Heart left ventricle (tissue), 16 donors: ENCODE data around the gene PADI1. TPM values are rescaled to one million over a fixed set of nuclear protein-coding genes. Genes with fewer than 3 reads are reported as not detected.

ENCODE experiments used
- ATAC-seq, 4 donors: fragments of 200-7000 bp; cut with Tn5 transposase; one replicate each; pipeline ENCODE4 v1.9.1; 2020 to 2022; ENCODE audit warnings: moderate library complexity in 4 of 4, mild to moderate bottlenecking in 3 of 4, moderate number of reproducible peaks in 1 of 4
- DNase-seq, 5 donors: peaks; one replicate each; pipeline ENCODE4 v3.0.0-alpha.2; 2020
- H3K27ac ChIP-seq, 12 donors: fragments of 200-600 bp; sonication (generic) in 4 of 12; one replicate each; pipeline versions ENCODE4 v1.5.0 to v1.8.0; 2016 to 2022; ENCODE audit warnings: mild to moderate bottlenecking in 2 of 12
- H3K27me3 ChIP-seq, 9 donors: fragments of 200-600 bp; sonication (generic) in 2 of 9; one replicate each; pipeline versions ENCODE4 v1.5.1 to v1.8.0; 2016 to 2022; ENCODE audit warnings: mild to moderate bottlenecking in 3 of 9
- H3K36me3 ChIP-seq, 9 donors: fragments of 200-600 bp; sonication (generic) in 2 of 9; one replicate each; pipeline versions ENCODE4 v1.5.0 to v1.8.0; 2018 to 2022; ENCODE audit warnings: mild to moderate bottlenecking in 2 of 9
- H3K4me1 ChIP-seq, 12 donors: fragments of 200-600 bp; sonication (generic) in 4 of 12; one replicate each; pipeline versions ENCODE4 v1.5.0 to v1.8.0; 2016 to 2022; ENCODE audit warnings: mild to moderate bottlenecking in 3 of 12
- H3K4me3 ChIP-seq, 12 donors: fragments of 200-600 bp; sonication (generic) in 4 of 12; one replicate each; pipeline versions ENCODE4 v1.5.0 to v1.8.0; 2017 to 2022; ENCODE audit warnings: mild to moderate bottlenecking in 9 of 12, moderate library complexity in 4 of 12
- H3K9me3 ChIP-seq, 12 donors: fragments of 200-600 bp; sonication (generic) in 4 of 12; one replicate each; pipeline versions ENCODE4 v1.5.0 to v1.8.0; 2016 to 2022; ENCODE audit warnings: mild to moderate bottlenecking in 1 of 12
- CTCF ChIP-seq, 12 donors: fragments of 200-600 bp; sonication (generic) in 4 of 12; IDR thresholded peaks; one replicate each; pipeline versions ENCODE4 v1.5.0 to v1.8.0; 2018 to 2022; ENCODE audit warnings: antibody characterized with exemption in 12 of 12, mild to moderate bottlenecking in 5 of 12
- POLR2A ChIP-seq, 2 donors: fragments of 450-650 bp; IDR thresholded peaks; one replicate each; pipeline ENCODE4 v1.6.1; 2017; ENCODE audit warnings: antibody characterized with exemption in 2 of 2, mild to moderate bottlenecking in 2 of 2, moderate library complexity in 2 of 2
- WGBS, 4 donors: extraction: QIAGEN DNeasy Blood & Tissue Kit in 2 of 4; methylation state at CpG; one replicate each; pipeline versions ENCODE4 v1.1.5 to v1.1.7; 2013 to 2018; 5-methylcytosine and 5-hydroxymethylcytosine counted together
- intact Hi-C, 10 donors: fragments of 100-400 bp; cut with DNase I; formaldehyde crosslinking; loops; one replicate each; pipeline versions ENCODE4 v1.11.1 to v1.14.2; 2022
- polyA plus RNA-seq, 2 donors: library from polyadenylated mRNA; stranded (reverse); fragments of 200-250 nt; gene quantifications; one replicate each; pipeline ENCODE4 v1.2.3, GENCODE V29; 2013
- total RNA-seq, 9 donors: library from RNA; depleted of rRNA in 2 of 9; stranded (reverse); fragments of >200 nt in 2 of 9; fragmentation: NEBNext Ultra II Directional in 3 of 9; extraction: Animal tissue kit (Norgen Biotek cat#: 25700) in 3 of 9; gene quantifications; one replicate each; pipeline versions ENCODE4 v1.1.0 to v1.2.4, GENCODE V29; 2016 to 2023
- donor health status: ischemic (EF 13 %, LVEDD 7.1; RV severe dilation, severe dysfunction).
- donor health status: healthy with polysubstance abuse.
- donor health status: DM: no; HTN: yes; CAD: no.
- donor health status: DM: no; HTN: no; CAD: no.
- donor health status: ischemic (EF 25% LVEDD 6.9; RV normal size, moderate dysfunction).
- donor health status: ischemic (EF 25% LVEDD 5.7; RV mildly dilated, moderate dysfunction).
- donor health status: healthy.
- donor health status: DM: yes; HTN: yes; CAD: no.
- donor health status: ischemic (EF 35%, LVEDD 5.7; RV mildly dilated, moderate dysfunction).
- donor health status: nonischemic (EF 11% LVEDD 7.7; RV severe dilation, severe dysfunction).
- donor health status: DM: yes; HTN: yes; CAD: no.
- donor health status: PGD.
- donor health status: ischemic (EF 29% LVEDD 5.4; RV normal size, mild dysfunction).
- donor health status: nonischemic (EF 23%, LVEDD 6.1; RV moderate dilation, normal function).

Gene PADI1
- total and polyA plus RNA-seq, 11 donors = 0.04 TPM; not detected in 10

GRCh38 chr1:17215545-17215890 lies 10.6 kb downstream of the PADI1 start:
- no peak for TF ChIP-seq POLR2A (IDR thresholded peaks at IDR 0.05)
- TF ChIP-seq CTCF (IDR thresholded peaks at IDR 0.05) = no peak
- Histone ChIP-seq H3K4me1 (peaks cover 0 to 8% (median 0%) of the 10 kb centered on the region in 12 donors), H3K27ac (no peak overlapping the region), H3K36me3 (no peaks in the 10 kb centered on the region), H3K9me3 (no peaks in the 10 kb centered on the region), H3K4me3 (no peak overlapping the region), H3K27me3 (peaks cover 8 to 62% (median 33%) of the 10 kb centered on the region in 9 donors)
- intact Hi-C loops = no loop called here
- DNase-seq = no peak
- no peak for ATAC-seq
- whole genome bisulfite sequencing, 4 donors = 70 to 88% (median 79%) methylated on average over 6 of the region's 6 CpGs

DNA sequence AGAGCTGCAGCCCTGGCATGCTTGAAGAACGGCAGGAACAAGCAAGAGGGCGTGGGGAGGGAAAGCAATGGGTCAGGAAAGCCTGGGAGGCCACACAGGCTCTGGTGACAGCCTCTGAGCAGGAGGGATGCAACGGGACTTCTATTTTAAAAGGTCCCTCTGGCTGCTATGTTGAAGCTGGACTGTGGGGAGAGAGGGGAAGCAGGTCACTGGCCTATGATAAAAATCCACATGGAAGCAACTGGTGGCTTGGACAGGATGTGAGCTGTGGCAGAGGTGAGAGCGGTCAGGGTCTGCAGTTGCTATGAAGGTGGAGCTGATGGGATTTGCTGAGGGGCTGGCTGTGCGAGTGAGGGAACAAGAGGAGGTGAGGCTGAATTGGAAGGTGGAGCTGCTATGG lies 11.2 kb downstream of the PADI1 start:
- peaks cover 0 to 8% (median 0%) of the 10 kb centered on the region in 12 donors for H3K4me1 ChIP-seq
- ATAC-seq (no peak), DNase-seq (no peak)
- TF ChIP-seq CTCF (IDR thresholded peaks at IDR 0.05) (no peak), POLR2A (IDR thresholded peaks at IDR 0.05) (no peak)
- no peak overlapping the region for H3K4me3 ChIP-seq
- WGBS, 4 donors = 20 to 29% (median 29%) methylated on average over 5 of the region's 5 CpGs
- H3K36me3 ChIP-seq = no peaks in the 10 kb centered on the region
- peaks cover 8 to 67% (median 36%) of the 10 kb centered on the region in 9 donors for H3K27me3 ChIP-seq
- no peaks in the 10 kb centered on the region for H3K9me3 ChIP-seq
- H3K27ac ChIP-seq = no peak overlapping the region
- intact Hi-C loops = no loop called here

DNA sequence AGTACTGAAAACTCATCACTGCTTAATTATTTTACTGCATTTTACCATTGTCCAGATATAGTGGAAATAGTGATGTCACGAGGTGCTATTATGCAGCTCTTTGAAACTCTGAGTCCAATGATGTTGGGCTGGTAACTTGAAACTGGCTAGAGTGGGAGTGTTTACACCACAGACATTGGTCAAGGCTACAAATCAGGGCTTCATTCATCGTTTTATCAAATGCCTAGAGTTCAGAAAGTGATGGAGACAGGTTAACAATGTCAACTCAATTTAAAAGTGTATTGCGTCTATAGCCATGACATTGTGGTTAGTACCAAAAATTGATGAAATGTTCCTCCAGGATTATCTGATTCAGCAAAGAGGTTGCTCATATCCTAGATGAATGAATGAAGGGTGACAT lies 12.7 kb downstream of the PADI1 start:
- DNase-seq (no peak), ATAC-seq (no peak)
- Histone ChIP-seq H3K27me3 (peaks cover 8 to 64% (median 36%) of the 10 kb centered on the region in 9 donors), H3K36me3 (no peaks in the 10 kb centered on the region), H3K9me3 (no peaks in the 10 kb centered on the region), H3K4me1 (peaks cover 0 to 4% (median 0%) of the 10 kb centered on the region in 12 donors), H3K27ac (no peak overlapping the region), H3K4me3 (no peak overlapping the region)
- no peak for TF ChIP-seq CTCF (IDR thresholded peaks at IDR 0.05)
- no peak for TF ChIP-seq POLR2A (IDR thresholded peaks at IDR 0.05)
- 69 to 89% (median 77%) methylated on average over 3 of the region's 3 CpGs for WGBS, 4 donors
- intact Hi-C loops = no loop called here

DNA sequence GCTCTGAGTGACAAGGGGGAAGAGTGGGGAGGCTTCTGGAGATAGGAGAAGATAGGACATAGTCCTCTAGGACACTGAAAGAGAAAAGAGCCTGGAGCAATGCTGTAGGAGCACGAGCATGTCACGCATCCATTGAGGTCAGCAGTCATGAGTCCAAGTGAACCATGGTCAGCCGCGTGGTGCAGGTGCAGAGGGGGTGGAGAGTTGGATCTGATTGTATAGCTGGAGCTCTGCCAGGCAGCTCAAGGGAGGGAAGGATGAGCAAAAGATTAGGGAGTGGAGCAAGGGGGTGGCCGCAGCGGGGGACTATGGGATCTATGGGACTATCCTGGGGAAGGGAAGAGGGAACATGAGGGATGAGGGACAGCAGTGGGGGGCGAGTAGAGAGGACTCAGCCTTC lies 14.0 kb downstream of the PADI1 start:
- TF ChIP-seq CTCF (IDR thresholded peaks at IDR 0.05) (no peak), POLR2A (IDR thresholded peaks at IDR 0.05) (no peak)
- DNase-seq (no peak), ATAC-seq (no peak)
- Histone ChIP-seq H3K4me3 (no peak overlapping the region), H3K27ac (no peak overlapping the region), H3K4me1 (no peaks in the 10 kb centered on the region), H3K27me3 (peaks cover 3 to 62% (median 25%) of the 10 kb centered on the region in 9 donors), H3K9me3 (no peaks in the 10 kb centered on the region), H3K36me3 (no peaks in the 10 kb centered on the region)
- intact Hi-C loops = no loop called here
- WGBS, 4 donors = 56 to 63% (median 63%) methylated on average over 7 of the region's 7 CpGs
